Activated CD4-positive, alpha-beta T cell treated with anti-CD3 and anti-CD28 coated beads, Interleukin-2, amount 10 ng/mL, durations not matched to agents 7 days and 5 days (primary cell): ENCODE measurements around the gene CRIP2. TPM values are rescaled to one million over a fixed set of nuclear protein-coding genes. Genes with fewer than 3 reads are reported as not detected.

Experiments used
- CTCF ChIA-PET: fragments of 350-600 bp; sonication (Branson Sonifier 250); formaldehyde crosslinking; loops from one replicate; lab custom pipeline; 2021; ENCODE audit warnings: antibody characterized with exemption; lab: Charles Lee
- POLR2A ChIA-PET: fragments of 350-600 bp; sonication (Branson Sonifier 250); formaldehyde crosslinking; loops from one replicate; lab custom pipeline; 2021; ENCODE audit warnings: antibody characterized with exemption; lab: Charles Lee
- DNase-seq: peaks from one replicate; pipeline ENCODE4 v3.0.0-alpha.2; 2020
- H3K27ac Mint-ChIP-seq: one replicate; pipeline ENCODE4 v1.8.0; 2021; ENCODE audit warnings: mild to moderate bottlenecking, moderate library complexity, mixed read lengths
- H3K27me3 Mint-ChIP-seq: one replicate; pipeline ENCODE4 v1.8.0; 2021; ENCODE audit warnings: mixed read lengths
- H3K36me3 Mint-ChIP-seq: one replicate; pipeline ENCODE4 v1.8.0; 2021; ENCODE audit warnings: low read depth, mixed read lengths
- H3K4me1 Mint-ChIP-seq: one replicate; pipeline ENCODE4 v1.8.0; 2021; ENCODE audit warnings: mixed read lengths
- H3K4me3 Mint-ChIP-seq: one replicate; pipeline ENCODE4 v1.8.0; 2021; ENCODE audit warnings: mild to moderate bottlenecking, moderate library complexity, mixed read lengths
- H3K9me3 Mint-ChIP-seq: one replicate; pipeline ENCODE4 v1.8.0; 2021; ENCODE audit warnings: mixed read lengths
- total RNA-seq, 2 experiments: library from RNA; stranded (reverse); gene quantifications; one replicate each; pipeline ENCODE4 v1.2.3, GENCODE V29; 2021

CRIP2 gene
- total RNA-seq, 2 experiments from 2014 or later, result 0.64 to 1.8 TPM

GRCh38 chr14:105458010-105458409, 16.6 kb upstream of the CRIP2 start:
- POLR2A ChIA-PET, result no interaction called here
- Mint-ChIP-seq H3K4me3 (no peak overlapping the region), H3K27ac (no peak overlapping the region), H3K4me1 (no peaks in the 10 kb centered on the region), H3K9me3 (no peaks in the 10 kb centered on the region), H3K27me3 (no peaks in the 10 kb centered on the region), H3K36me3 (peaks cover 15% of the 10 kb centered on the region)
- CTCF ChIA-PET, result interaction anchor here (0.8 kb wide), 1 partner anchor 12 kb away, joined by 3 read pairs; no protein-coding TSS in a partner anchor
- DNase-seq, result no peak

GRCh38 chr14:105458571-105458970, 16.1 kb upstream of the CRIP2 start:
- ChIA-PET CTCF (no interaction called here), POLR2A (no interaction called here)
- no peak overlapping the region for H3K27ac Mint-ChIP-seq
- H3K36me3 Mint-ChIP-seq, result peaks cover 16% of the 10 kb centered on the region
- H3K4me1 Mint-ChIP-seq, result no peaks in the 10 kb centered on the region
- H3K9me3 Mint-ChIP-seq, result no peaks in the 10 kb centered on the region
- no peaks in the 10 kb centered on the region for H3K27me3 Mint-ChIP-seq
- no peak overlapping the region for H3K4me3 Mint-ChIP-seq
- no peak for DNase-seq

- Mint-ChIP-seq H3K27ac (no peak overlapping the region), H3K9me3 (no peaks in the 10 kb centered on the region), H3K4me1 (no peaks in the 10 kb centered on the region), H3K36me3 (peaks cover 16% of the 10 kb centered on the region), H3K27me3 (no peaks in the 10 kb centered on the region), H3K4me3 (no peak overlapping the region)
- POLR2A ChIA-PET, result no interaction called here
- DNase-seq, result no peak
- CTCF ChIA-PET, result interaction anchor here (0.6 kb wide), 1 partner anchor 8 kb away, joined by 3 read pairs; no protein-coding TSS in a partner anchor
Measured at GRCh38 chr14:105460116-105460515, 14.5 kb upstream of the CRIP2 start.

GRCh38 chr14:105460616-105461015, 14.0 kb upstream of the CRIP2 start:
- Mint-ChIP-seq H3K4me1 (no peaks in the 10 kb centered on the region), H3K4me3 (no peak overlapping the region), H3K36me3 (peaks cover 12% of the 10 kb centered on the region), H3K27ac (no peak overlapping the region), H3K9me3 (no peaks in the 10 kb centered on the region), H3K27me3 (no peaks in the 10 kb centered on the region)
- ChIA-PET POLR2A (no interaction called here), CTCF (no interaction called here)
- DNase-seq, result no peak

GRCh38 chr14:105461903-105462302, 12.7 kb upstream of the CRIP2 start:
- H3K4me3 Mint-ChIP-seq, result no peak overlapping the region
- POLR2A ChIA-PET, result no interaction called here

GRCh38 chr14:105464501-105464900, 10.1 kb upstream of the CRIP2 start:
- Mint-ChIP-seq H3K27me3 (no peaks in the 10 kb centered on the region), H3K36me3 (peaks cover 11% of the 10 kb centered on the region), H3K27ac (no peak overlapping the region), H3K4me1 (no peaks in the 10 kb centered on the region), H3K4me3 (no peak overlapping the region), H3K9me3 (no peaks in the 10 kb centered on the region)
- CTCF ChIA-PET, result no interaction called here
- no peak for DNase-seq
- POLR2A ChIA-PET, result no interaction called here

More at GRCh38 chr14:105461903-105462302, 12.7 kb upstream of the CRIP2 start:
- Mint-ChIP-seq H3K27me3 (no peaks in the 10 kb centered on the region), H3K27ac (no peak overlapping the region), H3K36me3 (peaks cover 11% of the 10 kb centered on the region), H3K9me3 (no peaks in the 10 kb centered on the region), H3K4me1 (no peaks in the 10 kb centered on the region)
- no peak for DNase-seq
- CTCF ChIA-PET, result interaction anchor here (0.9 kb wide), 1 partner anchor 28 kb away, joined by 3 read pairs; no protein-coding TSS in a partner anchor

GRCh38 chr14:105465209-105466031, 9.2 kb upstream of the CRIP2 start:
- Mint-ChIP-seq H3K27me3 (no peaks in the 10 kb centered on the region), H3K27ac (no peak overlapping the region), H3K9me3 (no peaks in the 10 kb centered on the region), H3K36me3 (peaks cover 11% of the 10 kb centered on the region), H3K4me3 (no peak overlapping the region), H3K4me1 (no peaks in the 10 kb centered on the region)
- DNase-seq, result no peak
- ChIA-PET POLR2A (no interaction called here), CTCF (no interaction called here)

- Mint-ChIP-seq H3K9me3 (no peaks in the 10 kb centered on the region), H3K27me3 (no peaks in the 10 kb centered on the region), H3K36me3 (peaks cover 5% of the 10 kb centered on the region), H3K4me3 (no peak overlapping the region), H3K27ac (no peak overlapping the region), H3K4me1 (no peaks in the 10 kb centered on the region)
- POLR2A ChIA-PET, result no interaction called here
- CTCF ChIA-PET, result interaction anchor here (0.9 kb wide), 1 partner anchor 23 kb away, joined by 3 read pairs; no protein-coding TSS in a partner anchor
- no peak for DNase-seq
Measured at GRCh38 chr14:105466531-105467248, 7.9 kb upstream of the CRIP2 start.

- no peak for DNase-seq
- Mint-ChIP-seq H3K4me3 (no peak overlapping the region), H3K36me3 (peaks cover 2% of the 10 kb centered on the region), H3K9me3 (no peaks in the 10 kb centered on the region), H3K4me1 (no peaks in the 10 kb centered on the region), H3K27ac (no peak overlapping the region), H3K27me3 (no peaks in the 10 kb centered on the region)
- POLR2A ChIA-PET, result no interaction called here
- CTCF ChIA-PET, result interaction anchor here (0.9 to 6.9 kb wide), 2 partner anchors 14 to 22 kb away, joined by 3 to 41 read pairs; no protein-coding TSS in a partner anchor
Measured at GRCh38 chr14:105467249-105467941, 7.2 kb upstream of the CRIP2 start.

- H3K9me3 Mint-ChIP-seq, result no peaks in the 10 kb centered on the region
- ChIA-PET POLR2A (no interaction called here), CTCF (interaction anchor here (6.9 kb wide), 1 partner anchor 14 kb away, joined by 41 read pairs; no protein-coding TSS in a partner anchor)
- H3K27me3 Mint-ChIP-seq, result no peaks in the 10 kb centered on the region
- no peak overlapping the region for H3K4me3 Mint-ChIP-seq
- DNase-seq, result no peak
- no peak overlapping the region for H3K27ac Mint-ChIP-seq
- no peaks in the 10 kb centered on the region for H3K4me1 Mint-ChIP-seq
- peaks cover 1% of the 10 kb centered on the region for H3K36me3 Mint-ChIP-seq
Measured at GRCh38 chr14:105467942-105468471, 6.6 kb upstream of the CRIP2 start.

GRCh38 chr14:105468621-105469241, 5.9 kb upstream of the CRIP2 start:
- Mint-ChIP-seq H3K4me1 (peaks cover 2% of the 10 kb centered on the region), H3K27ac (no peak overlapping the region), H3K27me3 (no peaks in the 10 kb centered on the region), H3K4me3 (no peak overlapping the region), H3K36me3 (no peaks in the 10 kb centered on the region), H3K9me3 (no peaks in the 10 kb centered on the region)
- CTCF ChIA-PET, result interaction anchor here (0.5 to 6.9 kb wide), 4 partner anchors 11 to 1628 kb away, joined by 3 to 41 read pairs (median 14); partner anchors contain the start of gene TEDC1
- no peak for DNase-seq
- POLR2A ChIA-PET, result no interaction called here
